Neuronal stem cell (in vitro differentiated cells): ENCODE measurements around the gene HID1.

Experiments
- DNase-seq: peaks from one replicate; pipeline ENCODE4 v3.0.0-alpha.2; 2013; ENCODE audit warnings: low spot score
- H2AFZ ChIP-seq: one replicate; pipeline ENCODE4 v1.6.1; 2013; ENCODE audit warnings: mild to moderate bottlenecking, low read length, inconsistent platforms
- H2AK5ac ChIP-seq: 2 replicates; pipeline ENCODE4 v1.6.1; 2013; ENCODE audit warnings: low read depth, mild to moderate bottlenecking, inconsistent platforms, low read length, moderate library complexity, mixed read lengths
- H2BK120ac ChIP-seq: 2 replicates; pipeline ENCODE4 v1.6.1; 2013; ENCODE audit warnings: low read depth, mild to moderate bottlenecking, inconsistent platforms, low read length, moderate library complexity, mixed read lengths
- H2BK12ac ChIP-seq: one replicate; pipeline ENCODE4 v1.6.1; 2013; ENCODE audit warnings: low read length, inconsistent platforms
- H2BK15ac ChIP-seq: 2 replicates; pipeline ENCODE4 v1.6.1; 2013; ENCODE audit warnings: mild to moderate bottlenecking, low read length, inconsistent platforms, mixed read lengths
- H2BK5ac ChIP-seq: one replicate; pipeline ENCODE4 v1.6.1; 2013; ENCODE audit warnings: inconsistent platforms, mild to moderate bottlenecking, low read length, moderate library complexity
- H3K14ac ChIP-seq: one replicate; pipeline ENCODE4 v1.6.1; 2013; ENCODE audit warnings: low read length, inconsistent platforms
- H3K18ac ChIP-seq: 2 replicates; pipeline ENCODE4 v1.6.1; 2013; ENCODE audit warnings: low read length, inconsistent platforms
- H3K23ac ChIP-seq: 2 replicates; pipeline ENCODE4 v1.6.1; 2013; ENCODE audit warnings: low read depth, mild to moderate bottlenecking, mixed read lengths, low read length, inconsistent platforms; ENCODE audit not compliant: poor library complexity
- H3K27ac ChIP-seq: replicated peaks from 3 replicates; pipeline ENCODE4 v1.5.1; 2013; ENCODE audit warnings: low read length, inconsistent platforms
- H3K27me3 ChIP-seq, 3 experiments: 2 replicates each; pipeline ENCODE4 v1.6.1; 2013; ENCODE audit warnings: low read length in 3 of 3, mild to moderate bottlenecking in 2 of 3, inconsistent platforms in 1 of 3, low read depth in 1 of 3, mixed read lengths in 1 of 3, moderate library complexity in 1 of 3; ENCODE audit not compliant: control insufficient read depth in 3 of 3, insufficient read depth in 3 of 3
- H3K36me3 ChIP-seq, 2 donors: replicated peaks in 1 of 2; 2 replicates each; pipeline ENCODE4 v1.6.1; 2013; ENCODE audit warnings: low read length in 2 of 2; ENCODE audit not compliant: control insufficient read depth in 2 of 2, insufficient read depth in 2 of 2
- H3K4ac ChIP-seq: 2 replicates; pipeline ENCODE4 v1.6.1; 2013; ENCODE audit warnings: inconsistent platforms, mild to moderate bottlenecking, low read length, moderate library complexity
- H3K4me1 ChIP-seq, 2 donors: 1 replicate in 1 of 2; 2 replicates in 1 of 2; pipeline ENCODE4 v1.6.1; 2013; ENCODE audit warnings: low read length in 2 of 2, low read depth in 1 of 2; ENCODE audit not compliant: control insufficient read depth in 2 of 2, insufficient read depth in 1 of 2
- H3K4me2 ChIP-seq: one replicate; pipeline ENCODE4 v1.6.1; 2013; ENCODE audit warnings: mild to moderate bottlenecking, low read length, inconsistent platforms; ENCODE audit not compliant: insufficient read depth, poor library complexity, severe bottlenecking
- H3K4me3 ChIP-seq, 2 donors: 2 replicates each; pipeline ENCODE4 v1.5.1; 2013; ENCODE audit warnings: low read length in 2 of 2, mild to moderate bottlenecking in 2 of 2, inconsistent platforms in 1 of 2, moderate library complexity in 1 of 2
- H3K79me1 ChIP-seq: one replicate; pipeline ENCODE4 v1.6.1; 2013; ENCODE audit warnings: low read depth, mild to moderate bottlenecking, inconsistent platforms, low read length, moderate library complexity
- H3K9ac ChIP-seq: one replicate; pipeline ENCODE4 v1.6.1; 2013; ENCODE audit warnings: mild to moderate bottlenecking, low read depth, low read length, inconsistent platforms; ENCODE audit not compliant: poor library complexity
- H3K9me3 ChIP-seq, 2 donors: replicated peaks in 1 of 2; 2 replicates each; pipeline versions ENCODE3 to v1.6.1; 2013; ENCODE audit warnings: low read length in 2 of 2, mild to moderate bottlenecking in 2 of 2, inconsistent platforms in 1 of 2, low read depth in 1 of 2, mixed read lengths in 1 of 2, moderate library complexity in 1 of 2; ENCODE audit not compliant: control insufficient read depth in 2 of 2, insufficient read depth in 1 of 2
- H4K8ac ChIP-seq: one replicate; pipeline ENCODE4 v1.6.1; 2013; ENCODE audit warnings: low read depth, mild to moderate bottlenecking, inconsistent platforms, low read length, moderate library complexity
- H4K91ac ChIP-seq: one replicate; pipeline ENCODE4 v1.6.1; 2013; ENCODE audit warnings: low read length, low read depth, mild to moderate bottlenecking, inconsistent platforms; ENCODE audit not compliant: poor library complexity
- WGBS, 2 donors: extraction: QIAGEN DNeasy Blood & Tissue Kit; methylation state at CpG; one replicate each; pipeline ENCODE4 v1.1.7; 2013; ENCODE audit warnings: missing lambda C conversion rate in 2 of 2, mixed read lengths in 1 of 2; ENCODE audit not compliant: insufficient read length in 2 of 2, insufficient replicate concordance in 1 of 2; ENCODE audit errors: extremely low coverage in 2 of 2; 5-methylcytosine and 5-hydroxymethylcytosine counted together

Gene HID1

DNA sequence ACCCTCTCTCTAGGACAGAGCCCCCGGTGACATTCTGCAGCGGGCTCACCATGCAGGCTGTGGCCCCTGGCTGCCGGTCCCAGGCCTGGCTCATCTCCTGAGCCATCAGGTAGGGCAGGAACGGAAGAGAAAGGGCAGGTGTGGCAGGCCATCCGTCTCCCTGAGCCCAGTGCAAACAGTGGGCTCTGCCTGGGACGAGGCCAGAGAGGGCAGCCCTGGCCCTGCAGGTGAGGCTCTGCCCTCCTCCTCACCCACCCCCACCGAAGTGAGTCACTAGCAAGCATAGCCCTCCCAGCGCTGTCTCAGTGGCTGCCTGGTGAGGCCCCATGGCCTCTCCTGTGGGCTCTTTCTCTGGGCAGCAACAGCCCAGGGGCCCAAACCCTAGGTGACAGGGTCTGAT, 22.4 kb downstream of the HID1 start:
- Histone ChIP-seq H3K18ac (peak overlapping the region; percentile 57), H3K4ac (no peak overlapping the region), H3K9me3 (no peaks in the 10 kb centered on the region), H3K9ac (peak overlapping the region; percentile 44), H3K4me3 (no peak overlapping the region), H2BK120ac (no peak overlapping the region), H3K36me3 (no peaks in the 10 kb centered on the region), H2AFZ (no peak overlapping the region), H3K27me3 (peaks cover 0 to 68% (median 0%) of the 10 kb centered on the region in 3 experiments), H3K14ac (peak overlapping the region; percentile 38), H4K91ac (no peak overlapping the region), H2BK5ac (no peak overlapping the region), H3K4me1 (no peaks in the 10 kb centered on the region), H2BK15ac (no peak overlapping the region), H3K79me1 (no peaks in the 10 kb centered on the region), H4K8ac (no peak overlapping the region), H3K23ac (no peak overlapping the region), H3K27ac (no peak overlapping the region), H3K4me2 (no peak overlapping the region), H2AK5ac (no peak overlapping the region), H2BK12ac (no peak overlapping the region)
- WGBS, 2 donors, result no CpG with 5 or more reads among the region's 8 CpGs
- DNase-seq, result no peak

DNA sequence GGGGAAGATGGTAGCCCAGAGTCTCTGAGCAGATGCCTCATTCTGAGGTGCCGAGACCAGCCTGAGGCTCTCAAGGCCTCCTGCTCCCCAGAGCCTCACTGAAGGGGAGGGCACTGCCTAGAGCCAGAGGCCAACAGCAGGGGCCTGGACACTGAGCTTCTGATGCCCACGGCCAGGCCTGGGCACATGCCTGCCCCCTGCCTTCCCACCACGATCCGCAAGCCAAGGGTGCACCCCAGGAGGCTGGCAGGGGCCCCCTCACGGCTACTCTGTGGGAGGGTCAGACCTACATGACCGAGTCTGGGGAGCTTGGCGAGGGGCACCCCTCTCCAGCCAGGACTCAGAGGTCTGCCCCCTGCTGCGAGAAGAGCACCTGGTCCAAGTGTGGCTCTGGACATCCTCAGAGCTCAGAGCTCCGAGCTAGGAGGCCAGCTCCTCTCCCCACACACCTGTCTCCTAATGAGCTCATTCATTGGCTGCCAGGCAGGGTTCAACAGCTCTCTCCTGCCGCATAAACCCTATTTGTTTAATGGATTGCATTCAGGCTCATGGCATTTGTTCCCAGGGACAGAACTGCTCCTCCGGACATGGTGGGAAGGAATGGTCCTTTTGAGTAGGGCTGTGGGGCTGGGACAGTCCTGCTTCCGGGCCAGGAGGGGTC, 23.0 kb downstream of the HID1 start:
- H3K27me3 ChIP-seq, result peaks cover 0 to 70% (median 0%) of the 10 kb centered on the region in 3 experiments
- H3K18ac ChIP-seq, result no peak overlapping the region
- peak overlapping the region; percentile 24 for H2BK15ac ChIP-seq

DNA sequence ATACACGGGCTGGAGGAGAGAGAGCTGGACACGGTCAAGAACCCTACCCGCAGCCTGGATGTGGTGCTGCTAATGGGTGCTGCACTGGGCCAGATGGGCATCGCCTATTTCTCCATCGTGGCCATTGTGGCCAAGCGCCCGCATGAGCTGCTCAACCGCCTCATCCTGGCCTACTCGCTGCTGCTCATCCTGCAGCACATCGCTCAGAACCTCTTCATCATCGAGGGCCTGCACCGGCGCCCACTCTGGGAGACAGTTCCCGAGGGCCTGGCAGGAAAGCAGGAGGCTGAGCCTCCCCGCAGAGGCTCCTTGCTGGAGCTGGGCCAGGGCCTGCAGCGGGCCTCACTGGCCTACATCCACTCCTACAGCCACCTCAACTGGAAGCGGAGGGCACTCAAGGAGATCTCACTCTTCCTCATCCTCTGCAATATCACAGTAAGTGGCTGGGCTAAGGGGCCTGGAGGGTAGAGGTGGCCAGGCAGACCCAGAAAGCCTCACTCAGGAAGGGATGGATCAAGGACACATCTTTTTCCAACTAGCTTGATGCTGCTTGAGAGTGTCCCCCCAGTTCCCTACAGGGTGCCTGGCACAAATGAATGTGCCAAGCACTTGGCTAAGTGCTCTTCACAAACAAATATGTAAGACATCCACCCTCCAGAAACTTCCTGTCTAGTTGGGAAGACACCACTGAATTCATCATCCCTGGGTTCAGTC, 25.4 kb downstream of the HID1 start:
- peaks cover 0 to 76% (median 0%) of the 10 kb centered on the region in 3 experiments for H3K27me3 ChIP-seq

More for the DNA sequence above, 23.0 kb downstream of the HID1 start:
- no peaks in the 10 kb centered on the region for H3K9me3 ChIP-seq
- no peak overlapping the region for H2AK5ac ChIP-seq
- no peak overlapping the region for H4K8ac ChIP-seq
- no peak overlapping the region for H2BK12ac ChIP-seq
- H4K91ac ChIP-seq, result no peak overlapping the region
- DNase-seq, result no peak
- no CpG with 5 or more reads among the region's 12 CpGs for WGBS, 2 donors
- H3K23ac ChIP-seq, result peak overlapping the region; percentile 2
- H2BK5ac ChIP-seq, result peak overlapping the region; percentile 66
- H2AFZ ChIP-seq, result no peak overlapping the region
- no peaks in the 10 kb centered on the region for H3K79me1 ChIP-seq
- H3K4me1 ChIP-seq, result no peaks in the 10 kb centered on the region
- no peak overlapping the region for H2BK120ac ChIP-seq
- no peaks in the 10 kb centered on the region for H3K36me3 ChIP-seq
- H3K4me2 ChIP-seq, result no peak overlapping the region
- H3K14ac ChIP-seq, result peak overlapping the region; percentile 94
- H3K4me3 ChIP-seq, result no peak overlapping the region
- H3K4ac ChIP-seq, result no peak overlapping the region
- no peak overlapping the region for H3K27ac ChIP-seq
- H3K9ac ChIP-seq, result no peak overlapping the region

GRCh38 chr17:74946641-74947040, 25.9 kb downstream of the HID1 start:
- Histone ChIP-seq H3K27me3 (peaks cover 0 to 81% (median 0%) of the 10 kb centered on the region in 3 experiments), H3K18ac (no peak overlapping the region), H3K9ac (no peak overlapping the region), H4K8ac (no peak overlapping the region), H3K4me2 (no peak overlapping the region), H2AK5ac (no peak overlapping the region), H3K4me1 (no peaks in the 10 kb centered on the region), H2AFZ (no peak overlapping the region), H3K36me3 (no peaks in the 10 kb centered on the region), H3K9me3 (no peaks in the 10 kb centered on the region), H2BK120ac (no peak overlapping the region), H2BK15ac (no peak overlapping the region), H2BK12ac (no peak overlapping the region), H3K79me1 (no peaks in the 10 kb centered on the region), H3K23ac (no peak overlapping the region), H2BK5ac (no peak overlapping the region), H3K4ac (no peak overlapping the region), H3K4me3 (no peak overlapping the region), H3K14ac (no peak overlapping the region), H3K27ac (no peak overlapping the region), H4K91ac (no peak overlapping the region)
- no peak for DNase-seq
- no CpG with 5 or more reads among the region's 14 CpGs for WGBS, 2 donors

More for the DNA sequence above, 25.4 kb downstream of the HID1 start:
- no peak overlapping the region for H2BK12ac ChIP-seq
- no peak overlapping the region for H3K4ac ChIP-seq
- no peak overlapping the region for H3K27ac ChIP-seq
- H3K4me3 ChIP-seq, result no peak overlapping the region
- no peak overlapping the region for H2AFZ ChIP-seq
- H2BK120ac ChIP-seq, result no peak overlapping the region
- no peak overlapping the region for H3K9ac ChIP-seq
- no peak overlapping the region for H2AK5ac ChIP-seq
- no peak for DNase-seq
- H4K8ac ChIP-seq, result no peak overlapping the region
- H3K14ac ChIP-seq, result no peak overlapping the region
- H3K79me1 ChIP-seq, result no peaks in the 10 kb centered on the region
- no peaks in the 10 kb centered on the region for H3K36me3 ChIP-seq
- no peak overlapping the region for H4K91ac ChIP-seq
- no peaks in the 10 kb centered on the region for H3K4me1 ChIP-seq
- no peak overlapping the region for H2BK15ac ChIP-seq
- H2BK5ac ChIP-seq, result no peak overlapping the region
- H3K9me3 ChIP-seq, result no peaks in the 10 kb centered on the region
- no peak overlapping the region for H3K18ac ChIP-seq
- no peak overlapping the region for H3K4me2 ChIP-seq
- H3K23ac ChIP-seq, result no peak overlapping the region
- no CpG with 5 or more reads among the region's 17 CpGs for WGBS, 2 donors
